ENCODE data around the gene LRIF1. TPM values are rescaled to one million over a fixed set of nuclear protein-coding genes. Genes with fewer than 3 reads are reported as not detected.
"Not testable (repeated sequence)": the region's sequence is repeated elsewhere in the genome, so short reads cannot be mapped to it uniquely, and the experiment has no call there.

LRIF1 gene
- total and polyA plus RNA-seq, 10 of the 15 experiments (the other 5 are each of a cell fraction or from before 2014, with no cell fraction given), result 9.7 to 20.3 (median 15.8) TPM

- ATAC-seq, result peak; percentile 77
These were observed 28.6 kb upstream of the LRIF1 start for GRCh38 chr1:110992329-110992728.

GRCh38 chr1:110991295-110991694 lies 27.6 kb upstream of the LRIF1 start:
- H3K79me2 ChIP-seq (ENCODE audit: control insufficient read depth, insufficient read depth, low read length); DNase-seq (ENCODE audit: low read depth, low spot score); BruUV-seq (replicated peaks); H4K20me1 ChIP-seq (ENCODE audit: control insufficient read depth, insufficient read depth); H3K9me3 ChIP-seq (replicated peaks; ENCODE audit: control insufficient read depth, insufficient read depth, low read length); H3K4me3 ChIP-seq; H3K9ac ChIP-seq (ENCODE audit: control insufficient read depth, insufficient read depth, low read length); H3K4me1 ChIP-seq (ENCODE audit: control insufficient read depth, insufficient read depth, low read length); H3K4me2 ChIP-seq (ENCODE audit: control insufficient read depth, insufficient read depth); H3K27me3 ChIP-seq (replicated peaks in 1 of 2; ENCODE audit: control insufficient read depth in 2 of 2, insufficient read depth in 2 of 2, low read length in 1 of 2); H2AFZ ChIP-seq (ENCODE audit: control insufficient read depth, low read depth, low read length); FAIRE-seq; ATAC-seq; POLR2A ChIA-PET; H3K36me3 ChIP-seq (ENCODE audit: control insufficient read depth in 2 of 2, insufficient read depth in 2 of 2, low read length in 1 of 2); H3K27ac ChIP-seq (ENCODE audit: control insufficient read depth, insufficient read depth): not testable (repeated sequence)
- in situ Hi-C loops (cut with MboI) (loop anchor here (5.0 kb wide), 1 partner anchor 209 kb away; no protein-coding TSS in a partner anchor), intact Hi-C loops (cut with micrococcal nuclease; ENCODE audit: unreplicated experiment) (loop anchor here (10.0 kb wide), 1 partner anchor 366 kb away; no protein-coding TSS in a partner anchor)
- SMC1A ChIA-PET (ENCODE audit: uncharacterized antibody, unreplicated experiment), result interaction anchor here (1.5 to 3.3 kb wide), 2 partner anchors 131 to 208 kb away, joined by 3 to 23 read pairs; no protein-coding TSS in a partner anchor
- RAD21 ChIA-PET (ENCODE audit: unreplicated experiment), result interaction anchor here (1.7 kb wide), 1 partner anchor 163 kb away, joined by 7 read pairs; no protein-coding TSS in a partner anchor
- CTCF ChIA-PET, result interaction anchor here (1.2 to 6.2 kb wide), 8 partner anchors 10 to 209 kb away, joined by 3 to 68 read pairs (median 5); no protein-coding TSS in a partner anchor
- WGBS (ENCODE audit: insufficient coverage, insufficient replicate concordance, low lambda C conversion rate, missing lambda C conversion rate), result 100% methylated on average over 1 of the region's 1 CpG

More at GRCh38 chr1:110992329-110992728, 28.6 kb upstream of the LRIF1 start:
- BruUV-seq (replicated peaks); H2AFZ ChIP-seq (ENCODE audit: control insufficient read depth, low read depth, low read length); H3K9ac ChIP-seq (ENCODE audit: control insufficient read depth, insufficient read depth, low read length); H3K36me3 ChIP-seq (ENCODE audit: control insufficient read depth in 2 of 2, insufficient read depth in 2 of 2, low read length in 1 of 2); H3K27ac ChIP-seq (ENCODE audit: control insufficient read depth, insufficient read depth); H3K4me3 ChIP-seq; DNase-seq (ENCODE audit: low read depth, low spot score); H4K20me1 ChIP-seq (ENCODE audit: control insufficient read depth, insufficient read depth); H3K4me2 ChIP-seq (ENCODE audit: control insufficient read depth, insufficient read depth); H3K4me1 ChIP-seq (ENCODE audit: control insufficient read depth, insufficient read depth, low read length); H3K79me2 ChIP-seq (ENCODE audit: control insufficient read depth, insufficient read depth, low read length); H3K27me3 ChIP-seq (replicated peaks in 1 of 2; ENCODE audit: control insufficient read depth in 2 of 2, insufficient read depth in 2 of 2, low read length in 1 of 2); H3K9me3 ChIP-seq (replicated peaks; ENCODE audit: control insufficient read depth, insufficient read depth, low read length): not testable (repeated sequence)
- peak; percentile 48 for TF ChIP-seq RAD21 (IDR thresholded peaks at IDR 0.05; ENCODE audit: insufficient read depth, low read depth, low read length)
- peak; percentile 19 to 43 (median 21); a peak in 3 of 6 replicates for TF ChIP-seq CTCF (IDR thresholded peaks at IDR 0.05 in 2 of 3, conservative IDR thresholded peaks at IDR 0.05 in 1 of 3; ENCODE audit: control insufficient read depth in 2 of 3, extremely low read depth in 1 of 3, insufficient read depth in 1 of 3, low read depth in 3 of 3, low read length in 3 of 3)
- TF ChIP-seq SMC3 (IDR thresholded peaks at IDR 0.05; ENCODE audit: borderline replicate concordance, low read length), result peak; percentile 28; the same call in 1 of the 2 replicates
- 4% methylated on average over 2 of the region's 2 CpGs for WGBS (ENCODE audit: insufficient coverage, insufficient replicate concordance, low lambda C conversion rate, missing lambda C conversion rate)
- peak; percentile 47 for FAIRE-seq
- intact Hi-C loops (cut with micrococcal nuclease; ENCODE audit: unreplicated experiment), result loop anchor here (2.0 to 10.0 kb wide), 2 partner anchors 210 to 368 kb away; no protein-coding TSS in a partner anchor
- ChIA-PET POLR2A (interaction anchor here (0.7 kb wide), 1 partner anchor 149 kb away, joined by 3 read pairs; no protein-coding TSS in a partner anchor), SMC1A (ENCODE audit: uncharacterized antibody, unreplicated experiment) (interaction anchor here (0.7 to 3.3 kb wide), 16 partner anchors 38 to 407 kb away, joined by 3 to 23 read pairs (median 4); no protein-coding TSS in a partner anchor), CTCF (interaction anchor here (0.6 to 6.2 kb wide), 38 partner anchors 9 to 563 kb away, joined by 3 to 68 read pairs (median 4); partner anchors contain the start of genes CEPT1 and DRAM2), RAD21 (ENCODE audit: unreplicated experiment) (interaction anchor here (0.6 to 2.1 kb wide), 12 partner anchors 12 to 373 kb away, joined by 3 to 20 read pairs (median 4); no protein-coding TSS in a partner anchor)
- in situ Hi-C loops (cut with MboI), result loop anchor here (5.0 kb wide), 1 partner anchor 210 kb away; no protein-coding TSS in a partner anchor

Data from GM12878 (cell line).